ENCODE measurements around the gene TENT5C.

TENT5C gene

GRCh38 chr1:117609471-117609911 lies 3.6 kb downstream of the TENT5C start:
- H3F3A ChIP-seq (ENCODE audit: insufficient read depth, low read length): no peaks in the 10 kb centered on the region
- no peaks in the 10 kb centered on the region for H3K36me3 ChIP-seq (ENCODE audit: insufficient read depth, low read length)
- H3K9me2 ChIP-seq (ENCODE audit: low read depth, low read length): no peaks in the 10 kb centered on the region
- H3K4me1 ChIP-seq (ENCODE audit: insufficient read depth, low read length, severe bottlenecking): peaks cover 61% of the 10 kb centered on the region
- H3K27me3 ChIP-seq (ENCODE audit: insufficient read depth, low read length): no peaks in the 10 kb centered on the region
- no peak overlapping the region for H3K27ac ChIP-seq (ENCODE audit: low read depth, low read length, poor library complexity, severe bottlenecking)
- H3K79me2 ChIP-seq (ENCODE audit: insufficient read depth, low read length): 0 out of 2 replicates have a peak, but pooled peaks cover 3% of the 10 kb centered on the region
- no peak overlapping the region for H3K4me3 ChIP-seq (ENCODE audit: low read depth, low read length, poor library complexity, severe bottlenecking)
- no peak for TF ChIP-seq EZH2 (IDR thresholded peaks at IDR 0.05; ENCODE audit: borderline replicate concordance, low read length)
- TF ChIP-seq, protein P1, sequence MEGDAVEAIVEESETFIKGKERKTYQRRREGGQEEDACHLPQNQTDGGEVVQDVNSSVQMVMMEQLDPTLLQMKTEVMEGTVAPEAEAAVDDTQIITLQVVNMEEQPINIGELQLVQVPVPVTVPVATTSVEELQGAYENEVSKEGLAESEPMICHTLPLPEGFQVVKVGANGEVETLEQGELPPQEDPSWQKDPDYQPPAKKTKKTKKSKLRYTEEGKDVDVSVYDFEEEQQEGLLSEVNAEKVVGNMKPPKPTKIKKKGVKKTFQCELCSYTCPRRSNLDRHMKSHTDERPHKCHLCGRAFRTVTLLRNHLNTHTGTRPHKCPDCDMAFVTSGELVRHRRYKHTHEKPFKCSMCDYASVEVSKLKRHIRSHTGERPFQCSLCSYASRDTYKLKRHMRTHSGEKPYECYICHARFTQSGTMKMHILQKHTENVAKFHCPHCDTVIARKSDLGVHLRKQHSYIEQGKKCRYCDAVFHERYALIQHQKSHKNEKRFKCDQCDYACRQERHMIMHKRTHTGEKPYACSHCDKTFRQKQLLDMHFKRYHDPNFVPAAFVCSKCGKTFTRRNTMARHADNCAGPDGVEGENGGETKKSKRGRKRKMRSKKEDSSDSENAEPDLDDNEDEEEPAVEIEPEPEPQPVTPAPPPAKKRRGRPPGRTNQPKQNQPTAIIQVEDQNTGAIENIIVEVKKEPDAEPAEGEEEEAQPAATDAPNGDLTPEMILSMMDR (IDR thresholded peaks at IDR 0.05; ENCODE audit: low read length): no peak
- H2AFZ ChIP-seq (ENCODE audit: low read length): no peak overlapping the region
- H4K20me1 ChIP-seq (ENCODE audit: insufficient read depth, low read length): no peaks in the 10 kb centered on the region
- H3K9ac ChIP-seq (ENCODE audit: low read length): no peak overlapping the region
- no peak overlapping the region for H3K4me2 ChIP-seq (ENCODE audit: low read length)
- H3K9me3 ChIP-seq (ENCODE audit: low read length): no peaks in the 10 kb centered on the region

DNA sequence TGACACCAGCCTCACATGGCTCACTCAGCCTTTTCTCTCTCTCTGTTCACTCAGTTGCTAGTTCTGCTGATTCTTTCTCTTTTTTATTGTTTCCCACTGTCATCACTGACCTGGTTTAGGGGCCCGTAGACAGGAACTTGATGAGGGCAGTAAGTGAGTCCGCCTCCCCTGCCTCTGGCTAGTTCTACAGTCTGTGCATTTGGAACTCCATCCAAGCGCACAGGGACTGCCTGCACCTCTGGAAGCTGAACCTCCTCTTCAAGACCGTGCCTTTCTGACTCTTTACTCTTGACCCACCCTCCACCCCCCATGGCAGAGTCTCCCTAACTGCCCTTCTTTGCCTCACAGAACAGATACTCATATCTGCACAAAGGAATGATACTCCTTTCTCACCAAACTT lies 4.2 kb downstream of the TENT5C start:
- Histone ChIP-seq H3K9me2 (ENCODE audit: low read depth, low read length) (no peaks in the 10 kb centered on the region), H3F3A (ENCODE audit: insufficient read depth, low read length) (no peaks in the 10 kb centered on the region), H3K27ac (ENCODE audit: low read depth, low read length, poor library complexity, severe bottlenecking) (no peak overlapping the region), H3K9ac (ENCODE audit: low read length) (no peak overlapping the region), H3K4me1 (ENCODE audit: insufficient read depth, low read length, severe bottlenecking) (peaks cover 64% of the 10 kb centered on the region), H2AFZ (ENCODE audit: low read length) (no peak overlapping the region), H3K4me2 (ENCODE audit: low read length) (no peak overlapping the region), H3K27me3 (ENCODE audit: insufficient read depth, low read length) (no peaks in the 10 kb centered on the region), H3K4me3 (ENCODE audit: low read depth, low read length, poor library complexity, severe bottlenecking) (no peak overlapping the region), H3K9me3 (ENCODE audit: low read length) (no peaks in the 10 kb centered on the region), H4K20me1 (ENCODE audit: insufficient read depth, low read length) (no peaks in the 10 kb centered on the region), H3K79me2 (ENCODE audit: insufficient read depth, low read length) (0 out of 2 replicates have a peak, but pooled peaks cover 3% of the 10 kb centered on the region), H3K36me3 (ENCODE audit: insufficient read depth, low read length) (no peaks in the 10 kb centered on the region)
- TF ChIP-seq, protein P1 (IDR thresholded peaks at IDR 0.05; ENCODE audit: low read length): no peak
- TF ChIP-seq EZH2 (IDR thresholded peaks at IDR 0.05; ENCODE audit: borderline replicate concordance, low read length): no peak

DNA sequence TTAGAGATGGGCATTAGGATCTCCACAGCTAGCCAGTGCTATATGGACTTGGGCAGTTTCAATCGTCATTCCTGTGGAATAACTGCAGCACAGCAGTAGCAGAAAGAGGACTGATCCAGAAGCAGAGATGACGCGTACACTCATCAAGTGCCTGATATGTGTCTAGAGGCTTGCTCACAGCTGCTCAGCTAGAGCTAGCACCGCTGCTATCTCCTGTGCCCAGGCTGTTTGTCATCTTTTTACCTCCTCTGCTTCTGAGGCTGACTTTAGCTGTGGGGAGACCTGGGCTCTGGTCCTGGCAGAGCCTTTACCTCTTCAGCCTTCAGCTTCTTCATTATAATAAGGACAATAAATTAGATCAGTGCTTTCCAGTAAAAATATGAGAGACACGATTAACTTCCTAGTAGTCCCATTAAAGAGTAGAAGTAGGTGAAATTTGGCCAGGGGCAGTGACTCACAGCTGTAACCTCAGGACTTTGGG lies 5.3 kb downstream of the TENT5C start:
- H3F3A ChIP-seq (ENCODE audit: insufficient read depth, low read length): no peaks in the 10 kb centered on the region
- no peaks in the 10 kb centered on the region for H3K36me3 ChIP-seq (ENCODE audit: insufficient read depth, low read length)
- H3K9ac ChIP-seq (ENCODE audit: low read length): no peak overlapping the region
- TF ChIP-seq EZH2 (IDR thresholded peaks at IDR 0.05; ENCODE audit: borderline replicate concordance, low read length): no peak
- TF ChIP-seq, protein P1 (IDR thresholded peaks at IDR 0.05; ENCODE audit: low read length): no peak
- H3K9me2 ChIP-seq (ENCODE audit: low read depth, low read length): no peaks in the 10 kb centered on the region
- H2AFZ ChIP-seq (ENCODE audit: low read length): no peak overlapping the region
- no peak overlapping the region for H3K4me2 ChIP-seq (ENCODE audit: low read length)
- no peaks in the 10 kb centered on the region for H4K20me1 ChIP-seq (ENCODE audit: insufficient read depth, low read length)
- peaks cover 70% of the 10 kb centered on the region for H3K4me1 ChIP-seq (ENCODE audit: insufficient read depth, low read length, severe bottlenecking)
- no peaks in the 10 kb centered on the region for H3K27me3 ChIP-seq (ENCODE audit: insufficient read depth, low read length)
- H3K4me3 ChIP-seq (ENCODE audit: low read depth, low read length, poor library complexity, severe bottlenecking): no peak overlapping the region
- H3K79me2 ChIP-seq (ENCODE audit: insufficient read depth, low read length): 0 out of 2 replicates have a peak, but pooled peaks cover 3% of the 10 kb centered on the region
- H3K9me3 ChIP-seq (ENCODE audit: low read length): no peaks in the 10 kb centered on the region
- no peak overlapping the region for H3K27ac ChIP-seq (ENCODE audit: low read depth, low read length, poor library complexity, severe bottlenecking)

Measured in OCI-LY1 (cell line).